Measurements from ENCODE around the gene FBXL7. TPM values are rescaled to one million over a fixed set of nuclear protein-coding genes. Genes with fewer than 3 reads are reported as not detected.

The FBXL7 gene
- total and polyA plus RNA-seq, 2 donors (not counting 1 experiment from before 2014, with no cell fraction given) = 6.4 to 12.9 TPM

DNA sequence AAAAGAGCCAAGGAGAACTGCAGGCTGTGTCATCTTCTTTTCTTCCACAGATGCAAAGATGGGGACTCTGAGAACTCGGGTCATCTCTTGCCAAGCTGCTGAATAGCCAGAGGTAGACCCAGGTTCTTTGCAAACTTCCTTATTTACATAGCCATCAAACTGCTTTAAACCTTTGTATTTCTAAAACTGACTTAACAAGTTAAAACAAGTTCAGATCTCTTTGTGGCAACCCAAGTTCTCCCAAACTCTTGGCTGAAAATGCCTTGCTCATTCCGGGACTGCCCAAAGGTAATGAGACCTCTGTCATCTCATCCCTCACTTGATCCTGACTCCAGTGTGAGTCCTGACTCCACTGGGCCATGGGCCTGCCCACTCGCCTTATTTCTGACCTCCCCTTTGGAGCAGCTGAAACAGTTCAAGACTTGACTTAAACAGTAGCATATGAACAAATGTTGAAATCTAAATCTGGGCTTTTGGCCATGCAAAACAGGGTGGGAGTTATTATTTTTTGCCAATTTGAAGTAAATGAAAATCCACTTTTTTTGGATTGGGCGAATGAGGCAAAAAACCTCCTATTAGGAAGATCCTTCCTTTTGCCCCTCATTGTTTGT lies 50.6 kb downstream of the FBXL7 start:
- no peaks in the 10 kb centered on the region for H3K79me2 ChIP-seq (ENCODE audit: control insufficient read depth, insufficient read depth, low read length)
- no peak for TF ChIP-seq EZH2 (IDR thresholded peaks at IDR 0.05; ENCODE audit: low read length, missing control alignments)
- TF ChIP-seq, protein P1, sequence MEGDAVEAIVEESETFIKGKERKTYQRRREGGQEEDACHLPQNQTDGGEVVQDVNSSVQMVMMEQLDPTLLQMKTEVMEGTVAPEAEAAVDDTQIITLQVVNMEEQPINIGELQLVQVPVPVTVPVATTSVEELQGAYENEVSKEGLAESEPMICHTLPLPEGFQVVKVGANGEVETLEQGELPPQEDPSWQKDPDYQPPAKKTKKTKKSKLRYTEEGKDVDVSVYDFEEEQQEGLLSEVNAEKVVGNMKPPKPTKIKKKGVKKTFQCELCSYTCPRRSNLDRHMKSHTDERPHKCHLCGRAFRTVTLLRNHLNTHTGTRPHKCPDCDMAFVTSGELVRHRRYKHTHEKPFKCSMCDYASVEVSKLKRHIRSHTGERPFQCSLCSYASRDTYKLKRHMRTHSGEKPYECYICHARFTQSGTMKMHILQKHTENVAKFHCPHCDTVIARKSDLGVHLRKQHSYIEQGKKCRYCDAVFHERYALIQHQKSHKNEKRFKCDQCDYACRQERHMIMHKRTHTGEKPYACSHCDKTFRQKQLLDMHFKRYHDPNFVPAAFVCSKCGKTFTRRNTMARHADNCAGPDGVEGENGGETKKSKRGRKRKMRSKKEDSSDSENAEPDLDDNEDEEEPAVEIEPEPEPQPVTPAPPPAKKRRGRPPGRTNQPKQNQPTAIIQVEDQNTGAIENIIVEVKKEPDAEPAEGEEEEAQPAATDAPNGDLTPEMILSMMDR (conservative IDR thresholded peaks at IDR 0.05 in 1 of 2, IDR thresholded peaks at IDR 0.05 in 1 of 2; ENCODE audit: low read depth in 1 of 2, low read length in 2 of 2) = no peak
- no peaks in the 10 kb centered on the region for H4K20me1 ChIP-seq (ENCODE audit: control insufficient read depth, extremely low read depth, insufficient read depth, low read length)
- H2AFZ ChIP-seq (ENCODE audit: low read length) = no peak overlapping the region
- no peaks in the 10 kb centered on the region for H3K36me3 ChIP-seq (ENCODE audit: control insufficient read depth, insufficient read depth, low read length)
- peak; percentile 18 to 89 for DNase-seq (ENCODE audit: low read depth in 2 of 2)
- no peaks in the 10 kb centered on the region for H3K9me3 ChIP-seq (ENCODE audit: control insufficient read depth, insufficient read depth, low read depth, low read length)
- no peak overlapping the region for H3K27ac ChIP-seq (ENCODE audit: insufficient read depth, low read length)
- no peaks in the 10 kb centered on the region for H3K4me1 ChIP-seq (ENCODE audit: control insufficient read depth, extremely low read depth, insufficient read depth, low read length)
- no peak overlapping the region for H3K4me2 ChIP-seq (ENCODE audit: extremely low read depth, insufficient read depth, low read length)
- no peaks in the 10 kb centered on the region for H3K27me3 ChIP-seq (ENCODE audit: control insufficient read depth, insufficient read depth, low read length)
- no peak overlapping the region for H3K4me3 ChIP-seq (replicated peaks in 1 of 4; ENCODE audit: control extremely low read depth in 1 of 4, insufficient read depth in 1 of 4, low read depth in 3 of 4, low read length in 4 of 4)
- H3K9ac ChIP-seq (ENCODE audit: insufficient read depth, low read length) = no peak overlapping the region

DNA sequence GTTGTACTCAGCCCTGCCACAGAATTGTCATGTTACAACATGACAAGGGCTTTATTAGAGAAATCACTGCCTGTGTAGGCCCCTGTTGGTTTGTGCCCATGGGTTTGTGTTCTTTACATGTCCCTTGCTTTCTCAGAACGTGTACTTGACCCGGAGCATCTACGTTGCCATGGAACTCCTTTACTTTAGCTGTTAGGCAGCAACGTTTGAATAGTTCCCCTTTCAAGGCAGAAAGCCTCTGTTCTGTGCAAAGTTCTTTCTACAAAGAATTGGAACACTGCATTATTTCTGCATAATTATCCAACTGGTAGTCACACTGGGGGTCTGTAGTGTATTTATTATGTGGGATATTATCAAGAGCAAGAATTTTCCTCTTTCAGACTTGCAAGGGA lies 51.1 kb downstream of the FBXL7 start:
- Histone ChIP-seq H3K9me3 (ENCODE audit: control insufficient read depth, insufficient read depth, low read depth, low read length) (no peaks in the 10 kb centered on the region), H3K36me3 (ENCODE audit: control insufficient read depth, insufficient read depth, low read length) (no peaks in the 10 kb centered on the region), H3K79me2 (ENCODE audit: control insufficient read depth, insufficient read depth, low read length) (no peaks in the 10 kb centered on the region), H2AFZ (ENCODE audit: low read length) (no peak overlapping the region), H3K4me3 (replicated peaks in 1 of 4; ENCODE audit: control extremely low read depth in 1 of 4, insufficient read depth in 1 of 4, low read depth in 3 of 4, low read length in 4 of 4) (no peak overlapping the region), H4K20me1 (ENCODE audit: control insufficient read depth, extremely low read depth, insufficient read depth, low read length) (no peaks in the 10 kb centered on the region), H3K9ac (ENCODE audit: insufficient read depth, low read length) (no peak overlapping the region), H3K27me3 (ENCODE audit: control insufficient read depth, insufficient read depth, low read length) (no peaks in the 10 kb centered on the region), H3K4me1 (ENCODE audit: control insufficient read depth, extremely low read depth, insufficient read depth, low read length) (no peaks in the 10 kb centered on the region), H3K4me2 (ENCODE audit: extremely low read depth, insufficient read depth, low read length) (no peak overlapping the region), H3K27ac (ENCODE audit: insufficient read depth, low read length) (no peak overlapping the region)
- DNase-seq (ENCODE audit: low read depth in 2 of 2) = no peak
- TF ChIP-seq, protein P1 (conservative IDR thresholded peaks at IDR 0.05 in 1 of 2, IDR thresholded peaks at IDR 0.05 in 1 of 2; ENCODE audit: low read depth in 1 of 2, low read length in 2 of 2) = no peak
- TF ChIP-seq EZH2 (IDR thresholded peaks at IDR 0.05; ENCODE audit: low read length, missing control alignments) = no peak

DNA sequence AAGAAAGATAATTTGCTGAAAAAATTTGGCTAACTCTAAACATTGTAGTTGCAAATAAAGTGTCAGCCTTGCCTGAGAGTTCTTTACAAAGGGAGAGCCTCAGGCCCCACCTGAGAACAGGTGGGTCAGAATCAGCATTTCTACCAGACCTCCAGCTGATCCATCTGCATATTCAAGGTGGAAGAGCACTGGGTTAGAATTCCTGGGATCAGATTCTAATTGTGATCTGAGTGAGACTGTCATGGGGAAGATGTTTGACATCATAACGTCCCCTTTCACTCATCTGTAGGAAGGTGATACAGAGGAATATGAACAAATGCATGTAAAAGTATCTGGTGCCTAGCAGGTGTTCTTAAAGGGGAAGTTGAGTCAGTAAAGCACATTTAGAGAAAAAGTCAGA lies 54.6 kb downstream of the FBXL7 start:
- no peak overlapping the region for H2AFZ ChIP-seq (ENCODE audit: low read length)
- no peak overlapping the region for H3K4me3 ChIP-seq (replicated peaks in 1 of 4; ENCODE audit: control extremely low read depth in 1 of 4, insufficient read depth in 1 of 4, low read depth in 3 of 4, low read length in 4 of 4)
- H4K20me1 ChIP-seq (ENCODE audit: control insufficient read depth, extremely low read depth, insufficient read depth, low read length) = no peaks in the 10 kb centered on the region
- H3K9ac ChIP-seq (ENCODE audit: insufficient read depth, low read length) = no peak overlapping the region
- no peaks in the 10 kb centered on the region for H3K27me3 ChIP-seq (ENCODE audit: control insufficient read depth, insufficient read depth, low read length)
- no peak overlapping the region for H3K4me2 ChIP-seq (ENCODE audit: extremely low read depth, insufficient read depth, low read length)
- H3K27ac ChIP-seq (ENCODE audit: insufficient read depth, low read length) = no peak overlapping the region
- H3K36me3 ChIP-seq (ENCODE audit: control insufficient read depth, insufficient read depth, low read length) = no peaks in the 10 kb centered on the region
- H3K9me3 ChIP-seq (ENCODE audit: control insufficient read depth, insufficient read depth, low read depth, low read length) = no peaks in the 10 kb centered on the region
- no peaks in the 10 kb centered on the region for H3K79me2 ChIP-seq (ENCODE audit: control insufficient read depth, insufficient read depth, low read length)
- no peaks in the 10 kb centered on the region for H3K4me1 ChIP-seq (ENCODE audit: control insufficient read depth, extremely low read depth, insufficient read depth, low read length)
- DNase-seq (ENCODE audit: low read depth in 2 of 2) = no peak
- TF ChIP-seq, protein P1 (conservative IDR thresholded peaks at IDR 0.05 in 1 of 2, IDR thresholded peaks at IDR 0.05 in 1 of 2; ENCODE audit: low read depth in 1 of 2, low read length in 2 of 2) = no peak
- no peak for TF ChIP-seq EZH2 (IDR thresholded peaks at IDR 0.05; ENCODE audit: low read length, missing control alignments)

Data from fibroblast of lung (primary cell).